Head of caudate nucleus (tissue), 42 donors: ENCODE measurements around the gene SLC10A7.

Source experiments
- DNase-seq, 42 donors: peaks; one replicate each; pipeline versions ENCODE4 v3.0.0 to v3.0.0-alpha.2; 2020 to 2021; ENCODE audit warnings: mixed read lengths in 7 of 42
- intact Hi-C: fragments of 100-400 bp; cut with DNase I; formaldehyde crosslinking; loops from one replicate; pipeline ENCODE4 v1.15.0; 2022

Gene SLC10A7

DNA sequence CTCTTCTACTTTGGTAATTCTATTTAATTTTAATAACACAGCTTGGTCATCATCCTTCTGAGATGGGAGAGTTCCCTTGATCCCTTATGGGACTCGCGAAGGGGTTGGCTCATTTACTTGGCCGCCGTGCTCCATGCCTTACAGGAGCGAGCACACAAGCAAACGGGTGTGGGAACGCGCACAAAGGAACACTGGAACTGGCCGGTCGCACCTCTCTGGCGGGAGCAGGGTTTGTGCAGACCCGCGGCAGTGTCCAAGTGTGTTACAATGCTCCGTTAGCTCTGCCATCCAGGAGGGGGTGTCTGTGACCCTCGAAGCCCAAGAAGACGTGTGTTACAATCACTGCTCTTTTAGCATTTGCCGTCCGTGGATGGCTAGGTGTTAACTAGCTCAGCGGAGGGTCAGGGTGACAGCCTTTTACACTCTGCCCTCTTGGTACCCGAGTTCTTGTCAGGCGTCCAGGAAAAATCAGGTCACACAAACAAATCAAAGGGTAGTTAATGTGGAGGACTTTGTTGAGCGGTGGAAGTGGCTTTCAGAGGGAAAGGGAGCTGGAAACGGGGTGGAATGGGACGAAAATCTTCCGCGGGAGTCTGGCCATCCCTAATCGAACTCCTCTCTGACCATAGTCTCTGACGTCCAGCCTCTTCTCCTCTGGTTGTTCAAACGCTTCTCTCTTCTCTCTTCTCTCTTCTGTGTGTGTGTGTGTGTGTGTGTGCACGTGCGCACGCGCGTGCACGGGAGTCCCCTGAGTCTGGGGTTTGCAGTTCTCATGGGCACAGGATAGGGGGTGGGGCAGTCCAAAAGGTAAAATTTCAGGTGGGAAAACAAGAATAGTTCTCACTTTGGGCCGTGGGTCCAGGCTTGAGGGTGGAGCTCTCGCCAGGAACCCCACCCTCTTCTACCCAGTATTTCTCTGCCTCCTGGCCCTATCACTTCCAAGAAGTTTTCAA lies 76.3 kb downstream of the SLC10A7 start:
- DNase-seq: no peak

DNA sequence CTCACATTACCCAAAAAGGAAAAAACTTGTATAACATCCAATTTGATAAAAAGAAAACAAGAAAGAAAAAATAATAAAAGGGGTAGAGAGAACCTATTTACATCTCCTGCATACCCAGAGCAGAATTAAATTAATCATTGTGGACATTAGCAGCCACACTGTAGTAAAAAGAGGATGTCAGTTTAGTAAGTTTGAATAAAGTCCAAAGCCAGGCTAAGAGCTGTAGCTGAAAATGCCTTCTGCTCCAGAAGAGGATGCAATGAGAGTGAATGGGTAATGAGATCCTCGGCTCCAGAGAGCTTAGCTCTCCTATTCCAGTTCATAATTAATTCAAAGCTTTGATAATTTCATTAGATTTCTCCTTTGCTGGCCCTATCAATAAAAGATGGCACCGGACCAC lies 78.2 kb downstream of the SLC10A7 start:
- intact Hi-C loops: no loop called here

More for the DNA sequence above, 76.3 kb downstream of the SLC10A7 start:
- intact Hi-C loops: no loop called here

DNA sequence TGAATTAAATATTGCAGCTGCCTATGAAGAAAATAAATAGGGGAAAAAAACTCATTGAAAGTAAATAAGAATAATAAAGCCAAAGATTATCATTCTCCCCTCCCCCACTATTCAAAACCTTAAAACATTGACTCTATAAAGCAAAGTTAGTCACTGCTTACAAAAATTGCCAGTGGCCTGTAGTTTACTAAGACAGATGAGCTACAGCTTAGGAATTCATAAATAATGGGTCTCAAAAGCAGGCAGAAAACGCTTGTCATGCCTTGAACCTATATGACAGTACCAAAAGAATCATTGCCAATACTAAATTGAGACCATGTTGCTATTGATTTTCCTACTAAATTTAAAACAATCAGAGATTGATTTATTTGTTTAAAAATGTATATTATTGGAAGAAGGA lies 78.9 kb downstream of the SLC10A7 start:
- no peak for DNase-seq
- intact Hi-C loops: no loop called here

More for the DNA sequence above, 78.2 kb downstream of the SLC10A7 start:
- DNase-seq: no peak

DNA sequence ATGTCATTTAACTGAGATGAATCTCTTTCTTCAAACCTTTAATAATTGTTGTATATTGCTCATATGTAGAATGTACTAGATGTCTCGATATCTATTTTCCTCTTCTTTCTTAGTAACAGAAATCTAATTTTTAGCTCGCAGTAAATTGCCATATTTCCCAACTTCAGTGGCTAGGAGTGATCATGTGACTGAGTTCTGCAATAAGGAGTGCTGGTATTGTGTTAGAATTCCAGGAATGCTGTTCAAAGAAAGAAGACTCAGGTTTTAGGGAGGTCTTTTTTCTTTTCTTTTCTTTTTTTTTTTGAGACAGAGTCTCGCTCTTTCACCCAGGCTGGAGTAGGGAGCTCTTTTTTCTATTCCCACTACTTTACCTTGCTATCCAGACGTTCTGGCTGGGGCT lies 81.7 kb downstream of the SLC10A7 start:
- intact Hi-C loops: no loop called here

DNA sequence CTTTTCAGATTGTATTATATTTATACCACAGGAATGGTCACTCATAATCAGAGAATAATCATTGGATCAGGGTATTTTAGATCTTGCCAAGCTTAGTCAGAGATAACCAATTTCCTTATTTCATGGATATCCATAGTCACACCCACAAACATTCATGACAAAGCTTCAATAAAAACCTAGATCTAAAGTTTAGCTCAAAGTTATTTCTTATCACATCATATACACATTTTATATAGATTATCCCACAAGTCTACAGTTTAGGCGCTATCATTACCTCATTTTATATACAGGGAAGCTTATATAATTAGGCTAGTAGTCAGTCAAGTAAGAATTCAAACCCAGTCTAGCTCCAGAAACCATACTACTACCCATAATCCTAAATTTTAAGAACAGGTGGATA lies 82.3 kb downstream of the SLC10A7 start:
- no peak for DNase-seq
- intact Hi-C loops: no loop called here

More for the DNA sequence above, 81.7 kb downstream of the SLC10A7 start:
- DNase-seq: no peak

DNA sequence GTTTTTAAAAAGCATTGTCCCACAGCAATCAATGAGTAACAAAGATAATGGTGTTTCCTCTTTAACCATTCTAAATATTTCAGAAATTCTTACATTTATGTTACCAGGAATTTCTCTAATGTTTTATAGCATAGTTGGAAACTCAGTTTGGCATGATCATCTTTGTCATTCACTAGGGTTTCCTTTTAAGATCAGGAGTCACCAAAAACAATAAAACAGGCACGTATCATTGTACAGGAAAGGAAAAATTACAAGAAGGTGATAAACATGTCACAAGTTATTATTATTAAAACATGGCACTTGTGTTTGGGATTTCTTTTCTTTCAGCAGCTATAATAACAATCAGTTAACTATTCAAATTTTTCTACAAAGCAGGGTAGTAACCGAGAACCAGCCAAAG lies 84.0 kb downstream of the SLC10A7 start:
- intact Hi-C loops: no loop called here
- DNase-seq: no peak

DNA sequence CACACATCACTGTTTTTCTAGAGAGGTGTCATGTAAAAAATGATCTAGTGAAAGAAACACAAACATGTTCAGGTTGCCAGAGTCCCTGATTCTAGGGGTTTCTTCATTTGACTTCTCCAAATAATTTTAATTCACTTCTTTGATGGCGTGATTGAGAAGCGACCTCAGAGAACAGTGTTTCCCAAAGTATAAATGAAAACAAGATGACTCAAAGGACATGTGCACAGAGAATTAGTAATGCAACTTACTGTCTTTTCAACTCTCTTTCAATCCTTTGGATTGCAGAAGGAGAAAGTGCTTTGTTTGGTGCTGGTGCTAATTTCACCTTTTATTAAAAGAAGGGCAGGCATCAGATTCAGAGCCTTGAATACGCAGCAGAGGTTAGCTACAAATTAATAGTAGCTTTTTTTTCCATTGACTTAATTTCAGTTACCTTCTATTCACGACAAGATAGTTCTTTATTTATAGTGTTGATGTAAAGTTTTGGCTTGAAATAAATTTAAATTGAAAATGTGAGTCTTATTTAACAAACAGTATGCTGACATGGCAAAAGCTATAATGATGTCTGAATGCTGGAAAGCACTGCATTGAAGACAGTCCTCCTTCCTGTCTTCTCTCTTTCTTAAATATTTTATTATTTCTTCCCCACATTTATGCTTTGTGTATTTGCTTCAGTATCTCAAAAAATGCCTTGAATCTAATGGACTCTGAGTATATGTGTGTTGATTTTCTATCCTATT lies 85.1 kb downstream of the SLC10A7 start:
- no peak for DNase-seq
- intact Hi-C loops: no loop called here

DNA sequence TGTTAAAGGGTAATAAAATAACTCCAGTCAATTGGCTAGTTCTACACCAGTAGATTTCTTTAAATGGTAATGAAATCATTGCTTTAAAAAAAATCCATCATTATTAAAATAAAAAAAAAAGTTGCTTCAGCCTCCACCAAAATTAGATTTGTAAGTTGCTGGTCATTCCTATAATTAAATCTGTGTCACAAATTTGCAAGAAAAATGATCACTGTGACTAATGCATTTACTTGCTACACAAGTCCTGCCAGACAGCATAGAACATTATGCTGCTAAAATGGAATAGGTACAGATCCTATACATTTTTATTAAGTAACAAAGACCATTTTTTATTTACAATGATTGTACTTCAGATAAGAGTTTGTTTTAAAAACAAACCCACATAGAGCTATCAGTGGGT lies 85.8 kb downstream of the SLC10A7 start:
- DNase-seq: no peak
- intact Hi-C loops: no loop called here

DNA sequence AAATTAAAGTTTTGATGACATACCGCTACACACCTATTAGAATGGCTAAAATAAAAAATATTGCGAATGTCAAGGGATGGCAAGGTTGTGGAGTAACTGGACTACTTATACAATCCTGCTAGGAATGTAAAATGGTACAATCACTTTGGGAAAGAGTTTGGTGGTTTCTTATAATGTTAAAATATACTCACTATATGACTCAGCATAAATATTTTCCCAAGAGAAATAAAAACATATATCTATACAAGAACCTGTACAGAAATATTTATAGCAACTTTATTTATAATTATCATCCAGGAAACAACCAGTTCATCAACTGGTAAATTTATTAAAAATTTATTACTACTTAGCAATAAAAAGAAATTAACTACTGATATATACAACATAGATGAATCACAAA lies 89.7 kb downstream of the SLC10A7 start:
- intact Hi-C loops: no loop called here
- DNase-seq: no peak

DNA sequence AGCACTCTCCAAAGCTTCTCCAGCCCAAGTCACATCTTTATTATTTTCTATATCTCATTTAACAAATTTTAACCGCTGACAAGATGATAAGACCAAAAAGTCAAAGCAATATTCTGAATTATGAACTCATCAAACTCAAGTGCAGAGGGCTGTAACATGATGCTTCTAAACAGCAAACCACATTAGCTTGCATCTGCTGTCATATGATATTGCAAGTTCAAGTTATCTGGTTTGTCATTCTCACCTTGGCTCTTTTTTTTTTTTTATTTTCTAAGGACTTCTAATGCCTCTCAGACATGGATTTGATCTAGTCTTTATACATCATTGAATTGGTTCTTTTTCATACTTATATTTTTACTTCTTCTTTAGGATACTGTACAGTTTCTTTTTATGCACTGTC lies 93.4 kb downstream of the SLC10A7 start:
- no peak for DNase-seq
- intact Hi-C loops: no loop called here

DNA sequence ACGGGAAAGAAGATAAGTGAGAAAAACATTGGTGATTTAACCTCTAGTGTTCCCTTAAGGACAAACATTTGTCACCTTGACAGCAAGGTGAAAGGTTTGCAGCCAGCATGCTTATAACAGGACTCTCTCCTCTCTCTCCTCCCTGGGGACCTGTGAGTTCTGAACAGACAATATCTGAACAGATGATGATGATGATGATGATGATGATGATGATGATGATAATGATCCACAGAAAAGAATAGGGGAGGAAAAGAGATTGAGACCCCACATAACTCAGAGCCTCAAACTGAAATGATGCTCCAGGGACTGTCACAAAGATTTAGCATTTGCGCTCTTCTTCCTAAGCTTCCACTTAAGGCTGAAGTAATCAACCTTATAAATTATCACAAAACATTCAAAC lies 103.9 kb downstream of the SLC10A7 start:
- no peak for DNase-seq
- intact Hi-C loops: no loop called here

DNA sequence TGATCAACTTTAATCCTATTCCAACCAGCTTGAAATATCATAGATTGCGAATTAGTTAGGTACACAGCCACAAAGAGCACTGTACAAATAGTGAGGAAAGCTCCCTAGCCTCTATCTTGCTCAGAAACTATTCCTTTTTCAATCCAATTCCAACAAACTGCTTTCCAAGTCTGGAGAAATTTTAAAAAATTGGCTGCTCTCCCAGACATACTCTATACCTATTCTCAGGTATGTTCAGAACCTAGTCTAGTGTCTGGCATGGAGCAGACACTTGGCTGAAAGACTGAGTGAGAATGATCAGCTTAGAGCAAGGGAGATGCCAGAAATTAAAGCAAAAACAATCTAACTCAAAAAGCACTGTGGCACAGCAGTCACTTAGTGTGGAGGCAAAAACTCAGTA lies 105.9 kb downstream of the SLC10A7 start:
- intact Hi-C loops: no loop called here
- no peak for DNase-seq

DNA sequence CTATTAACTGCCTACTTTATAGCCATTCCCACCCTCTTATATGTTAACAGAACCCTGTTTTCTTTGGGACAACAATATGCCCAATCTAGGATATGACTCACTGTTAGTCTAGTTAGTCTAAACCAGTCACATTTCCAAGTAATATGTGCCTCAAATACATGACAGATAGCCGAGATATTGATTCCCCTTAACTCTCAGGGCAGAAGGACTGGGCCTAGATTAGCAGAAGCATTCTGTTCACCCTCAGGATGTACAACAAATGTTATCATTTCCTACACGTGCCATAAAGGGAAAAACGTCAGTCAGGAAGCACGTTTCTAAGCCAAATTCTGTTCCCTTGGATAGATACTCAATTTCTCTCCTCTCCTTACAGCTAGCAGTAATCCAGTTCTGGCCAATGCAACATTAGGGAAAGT lies 114.1 kb downstream of the SLC10A7 start:
- DNase-seq: no peak
- intact Hi-C loops: no loop called here

DNA sequence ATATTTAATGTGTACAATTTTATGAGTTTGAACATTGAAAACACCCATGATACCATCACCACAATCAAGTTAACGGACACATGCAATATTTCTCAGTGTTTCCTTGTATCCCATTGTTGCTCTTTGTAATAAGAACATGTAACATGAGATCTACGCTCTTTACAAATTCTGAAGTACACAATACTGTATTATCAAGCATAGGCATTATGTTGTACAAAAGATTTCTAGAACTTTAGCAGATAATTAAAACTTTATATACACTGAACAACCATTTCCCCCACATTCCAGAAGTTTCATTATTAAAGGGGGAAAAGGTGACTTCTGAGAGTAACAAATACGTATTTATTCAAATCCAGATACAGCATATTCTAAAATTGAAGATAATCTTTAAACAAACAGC lies 114.5 kb downstream of the SLC10A7 start:
- no peak for DNase-seq
- intact Hi-C loops: no loop called here

DNA sequence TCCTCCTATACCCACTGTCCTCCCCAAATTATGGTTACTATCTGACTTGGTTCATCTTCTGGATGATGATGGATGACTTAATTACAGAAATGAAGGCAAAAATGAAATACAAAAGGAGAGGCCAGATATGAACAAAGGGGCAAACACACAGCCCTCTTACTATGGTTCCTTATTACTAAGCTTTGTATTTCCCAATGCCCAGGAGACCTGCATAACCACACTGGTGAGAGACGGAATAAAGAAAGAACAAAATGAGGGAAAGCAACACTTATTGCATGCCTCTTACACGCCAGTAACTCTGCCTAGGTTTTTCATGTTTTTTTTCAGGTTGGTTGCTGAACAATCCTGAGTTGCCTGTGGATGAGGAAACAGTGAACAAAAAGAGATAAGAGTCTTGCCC lies 120.5 kb downstream of the SLC10A7 start:
- intact Hi-C loops: no loop called here
- no peak for DNase-seq

DNA sequence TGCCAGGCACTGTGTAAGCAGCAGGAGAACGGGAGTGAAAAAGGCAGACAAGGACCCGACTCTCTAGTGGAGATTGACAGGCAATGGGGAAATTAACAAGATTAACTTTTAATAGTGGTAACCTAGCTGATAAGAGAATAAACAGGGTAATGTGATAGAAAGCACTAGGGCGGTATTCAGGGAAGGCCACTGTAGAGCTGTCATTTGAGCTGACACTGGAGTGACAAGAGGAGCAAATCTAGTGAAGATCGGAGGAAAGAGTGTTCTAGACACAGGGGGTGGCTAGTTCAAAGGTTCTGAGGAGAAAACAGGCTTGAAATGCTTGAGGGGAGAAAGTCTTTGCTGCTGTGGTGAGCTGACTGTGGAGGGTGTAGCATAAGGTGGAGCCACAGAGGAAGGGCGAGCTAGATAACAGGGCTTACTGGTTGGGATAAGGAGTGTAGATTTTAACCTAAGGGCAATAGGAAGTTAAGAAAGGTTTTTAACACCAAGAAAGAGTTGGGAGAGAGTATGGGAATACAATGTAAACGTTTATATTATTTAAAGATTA lies 122.8 kb downstream of the SLC10A7 start:
- no peak for DNase-seq
- intact Hi-C loops: no loop called here

DNA sequence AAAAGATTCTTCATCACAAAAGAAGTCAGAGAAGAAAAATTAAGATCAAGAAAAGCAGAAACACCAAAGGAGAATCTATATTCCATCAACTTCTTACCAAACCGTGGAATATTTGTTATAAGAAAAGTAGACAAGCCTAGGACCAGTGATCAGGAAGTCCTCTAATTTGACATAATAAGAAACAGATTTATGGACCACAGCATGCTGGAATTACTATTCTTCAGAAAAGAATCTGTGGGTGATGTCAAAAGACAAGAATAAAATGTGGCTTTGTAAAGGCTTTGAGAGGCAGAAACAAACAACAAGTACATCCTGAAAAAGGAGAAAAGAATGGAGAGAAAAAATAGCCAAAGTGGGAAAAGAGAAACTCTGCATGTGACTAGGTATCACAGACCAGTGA lies 123.3 kb downstream of the SLC10A7 start:
- no peak for DNase-seq

DNA sequence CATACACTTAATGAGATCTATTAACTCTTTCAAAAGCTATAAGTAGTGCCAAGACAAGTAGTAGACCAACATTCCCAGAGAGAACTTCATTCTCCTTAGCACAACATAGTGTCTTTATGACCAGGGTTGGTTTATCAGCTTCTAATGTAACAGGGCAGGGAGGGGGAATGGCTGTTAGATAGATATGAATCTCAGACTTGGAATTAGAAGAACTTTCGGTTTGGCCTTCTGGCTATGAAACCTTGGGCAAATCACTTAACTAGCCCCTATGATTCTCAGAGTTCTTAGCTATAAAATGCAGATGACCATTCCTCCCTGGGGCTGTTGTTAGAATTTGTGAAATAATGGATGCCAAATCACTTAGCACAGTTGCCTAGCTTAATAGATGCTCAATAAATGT lies 132.2 kb downstream of the SLC10A7 start:
- intact Hi-C loops: no loop called here
- DNase-seq: no peak

More for the DNA sequence above, 123.3 kb downstream of the SLC10A7 start:
- intact Hi-C loops: no loop called here

DNA sequence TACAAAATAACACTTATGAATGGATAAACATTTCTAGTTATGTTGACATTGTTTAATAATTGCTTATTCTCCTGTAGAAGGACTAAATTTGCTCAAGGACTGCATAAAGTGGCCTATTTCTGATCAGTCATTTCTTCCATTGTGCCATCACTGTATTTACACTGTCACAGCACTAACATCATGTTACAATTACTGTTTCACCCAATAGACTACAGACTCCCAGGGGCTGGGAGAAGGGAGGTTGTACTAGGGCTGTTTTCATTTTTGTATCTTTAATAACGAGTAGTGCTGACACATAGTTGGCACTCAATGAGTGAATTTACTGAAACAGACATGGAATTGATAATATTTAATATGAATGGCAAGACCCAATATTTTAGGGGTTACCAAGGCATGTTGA lies 139.5 kb downstream of the SLC10A7 start:
- DNase-seq: no peak
- intact Hi-C loops: no loop called here

DNA sequence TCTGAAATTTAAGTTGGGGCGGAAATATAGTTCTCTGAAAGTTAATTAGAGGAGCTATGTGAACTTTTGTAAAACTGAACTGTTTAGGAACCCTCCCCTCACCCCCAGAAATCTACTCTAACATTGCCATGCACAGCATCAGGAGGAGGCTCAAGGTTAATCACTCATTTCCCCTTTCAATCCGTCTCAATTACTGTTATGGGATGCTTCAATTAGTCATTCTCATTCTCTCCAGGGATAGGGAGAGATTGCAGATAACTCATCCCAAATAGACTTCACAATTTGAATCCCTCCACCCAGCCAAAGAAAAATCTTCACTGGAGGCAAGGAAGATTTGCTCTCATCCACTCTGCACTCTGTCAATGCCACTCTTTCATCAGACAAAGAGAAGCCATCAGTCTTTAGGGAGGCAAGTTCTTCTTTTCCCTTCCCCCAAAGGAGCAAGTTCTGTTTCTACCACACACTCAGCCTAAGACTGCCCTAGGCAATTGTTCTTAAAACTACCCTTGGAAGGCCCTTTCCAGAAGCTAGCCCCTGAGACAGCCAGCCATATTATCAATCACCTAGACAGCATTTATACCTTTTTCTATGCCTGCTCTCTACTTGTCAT lies 140.4 kb downstream of the SLC10A7 start:
- no peak for DNase-seq
- intact Hi-C loops: no loop called here
